T-helper 9 cell (primary cell): ENCODE results near the gene GEMIN4.

Experiments used
- DNase-seq: peaks from one replicate; pipeline ENCODE4 v3.0.0-alpha.2; 2020

The GEMIN4 gene

GRCh38 chr17:740240-741017 lies 11.6 kb downstream of the GEMIN4 start:
- no peak for DNase-seq

DNA sequence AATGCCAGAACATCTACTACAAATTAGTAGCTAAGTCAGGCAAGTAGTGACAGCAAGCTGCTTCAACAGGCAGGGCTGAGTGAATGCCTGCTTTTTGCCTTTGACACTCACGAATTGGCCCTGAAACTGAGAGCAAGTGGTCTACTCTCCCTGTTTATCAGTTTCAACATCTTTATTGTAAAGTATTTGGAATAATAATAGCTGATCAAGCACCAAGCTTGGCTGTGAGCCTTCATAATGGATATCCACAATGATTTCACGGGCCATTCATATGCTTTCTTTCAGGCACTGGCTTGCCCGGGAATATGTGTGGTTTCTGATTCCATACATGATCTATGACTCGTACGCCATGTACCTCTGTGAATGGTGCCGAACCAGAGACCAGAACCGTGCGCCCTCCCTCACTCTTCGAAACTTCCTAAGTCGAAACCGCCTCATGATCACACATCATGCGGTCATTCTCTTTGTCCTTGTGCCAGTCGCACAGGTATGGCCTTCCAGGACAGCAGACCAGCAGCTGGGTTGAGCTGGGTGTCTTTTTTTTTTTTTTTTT lies 14.4 kb downstream of the GEMIN4 start:
- no peak for DNase-seq

GRCh38 chr17:733743-734142 lies 18.3 kb downstream of the GEMIN4 start:
- DNase-seq, result no peak

DNA sequence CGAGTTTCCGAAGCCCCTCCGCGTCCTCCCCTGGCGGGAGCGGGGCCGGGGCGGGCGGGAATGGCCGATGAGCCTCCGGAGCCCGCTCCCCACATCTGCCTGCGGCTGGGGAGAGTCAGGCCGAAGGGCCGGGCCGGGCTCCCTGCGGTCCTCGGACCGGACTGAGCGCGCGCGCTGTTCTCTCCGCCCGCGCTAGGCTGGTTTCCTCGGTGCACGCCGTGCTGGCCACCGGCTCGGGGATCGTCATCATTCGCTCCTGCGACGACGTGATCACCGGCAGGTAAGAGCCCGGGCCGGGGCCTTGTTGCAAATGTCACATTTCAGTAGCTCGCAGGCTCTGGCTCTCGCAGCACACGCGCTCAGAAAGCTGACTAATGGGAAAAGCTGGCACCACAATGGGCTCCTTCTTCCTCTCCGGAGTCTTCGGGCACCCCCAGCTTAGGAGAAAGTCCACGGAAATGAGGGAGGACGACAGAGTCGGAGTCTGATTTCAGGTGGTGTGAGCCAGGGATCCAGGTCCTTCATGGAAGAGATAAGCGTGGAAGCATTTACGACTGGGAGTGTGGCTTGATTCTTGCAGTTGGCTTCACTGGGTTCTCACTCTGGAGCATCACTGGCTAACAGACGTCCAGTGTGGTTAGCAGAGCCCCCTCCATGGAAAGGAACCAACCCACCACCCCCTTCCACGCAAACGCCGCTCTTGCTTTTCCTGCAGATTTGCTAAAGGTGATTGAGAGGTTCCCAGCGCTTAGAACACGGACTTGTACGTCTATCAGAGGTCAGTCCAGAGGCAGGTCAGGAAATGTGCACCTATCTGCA lies 19.0 kb downstream of the GEMIN4 start:
- DNase-seq, result no peak

- DNase-seq, result peak; percentile 46
These were observed 19.8 kb downstream of the GEMIN4 start, which contains the start of gene TLCD3A for GRCh38 chr17:732067-732901. TSS of gene TLCD3A (plus strand) at chr17:732596. CDS start at chr17:732648, 52 bp downstream.

DNA sequence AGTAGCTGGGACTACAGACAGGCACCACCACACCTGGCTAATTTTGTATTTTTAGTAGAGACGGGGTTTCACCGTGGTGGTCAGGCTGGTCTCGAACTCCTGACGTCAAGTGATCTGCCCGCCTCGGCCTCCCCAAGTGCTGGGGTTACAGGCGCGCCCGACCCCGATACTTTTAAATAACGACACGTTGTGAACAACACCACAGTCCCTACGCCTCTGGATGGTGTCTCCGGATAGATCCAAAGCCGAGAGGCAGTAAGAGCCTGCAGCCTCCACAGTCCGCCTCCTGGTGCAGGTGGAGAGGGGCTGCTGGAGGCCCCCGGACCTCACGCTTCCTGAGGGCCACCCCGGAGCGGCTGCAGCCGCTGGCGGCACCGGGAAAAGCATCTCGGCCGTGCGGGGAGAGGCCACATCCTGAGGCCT lies 20.4 kb downstream of the GEMIN4 start:
- DNase-seq, result no peak

DNA sequence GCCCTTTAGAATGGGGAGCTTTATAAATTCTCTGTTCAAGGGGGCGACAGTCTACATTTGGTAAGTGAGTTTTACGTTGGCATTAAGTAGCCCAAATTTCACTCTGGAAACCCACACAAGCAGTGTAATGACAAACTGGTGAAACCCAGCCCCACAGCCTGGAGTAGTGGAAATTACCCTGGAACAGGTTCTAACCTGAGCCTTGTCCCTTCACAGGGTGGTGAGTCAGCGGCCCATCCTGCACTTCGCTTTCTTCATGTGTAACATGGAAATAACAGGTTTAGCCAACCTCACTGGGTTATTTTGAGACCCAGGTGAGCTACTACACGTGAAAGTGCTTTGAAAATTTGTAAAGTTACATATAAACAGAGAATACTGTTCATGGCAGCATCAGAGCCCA lies 23.2 kb downstream of the GEMIN4 start:
- DNase-seq, result no peak

DNA sequence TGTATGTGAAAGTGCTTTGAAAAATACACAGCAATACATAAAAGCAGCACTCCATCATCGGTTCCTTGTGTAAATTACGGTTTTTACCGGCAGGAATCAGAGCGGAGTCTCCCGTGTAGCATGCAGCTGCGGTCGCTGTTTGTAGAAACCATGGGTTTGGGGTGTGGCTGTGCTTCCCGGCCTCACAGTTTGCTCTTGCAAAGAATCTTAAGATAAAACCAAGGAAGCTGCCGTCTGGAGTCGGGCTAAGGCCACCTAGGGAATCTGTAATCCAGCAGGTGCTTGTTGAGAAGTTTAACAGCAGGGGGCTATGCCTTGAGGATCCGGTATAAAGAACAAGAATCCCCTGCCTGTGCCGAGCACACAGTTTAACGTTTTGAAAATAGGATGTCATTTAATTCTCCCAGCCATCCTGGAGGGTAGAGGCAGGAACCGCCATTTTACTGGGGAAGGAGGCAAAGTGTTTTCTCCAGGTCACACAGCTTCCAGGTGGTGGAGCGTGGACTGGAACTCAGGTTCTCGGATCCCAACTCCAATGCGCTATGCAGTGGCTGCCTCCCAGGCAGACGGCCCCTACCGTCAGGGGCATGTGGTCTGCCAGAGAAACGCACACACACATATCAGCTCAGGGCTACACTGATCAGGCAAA lies 25.7 kb downstream of the GEMIN4 start:
- DNase-seq, result no peak

DNA sequence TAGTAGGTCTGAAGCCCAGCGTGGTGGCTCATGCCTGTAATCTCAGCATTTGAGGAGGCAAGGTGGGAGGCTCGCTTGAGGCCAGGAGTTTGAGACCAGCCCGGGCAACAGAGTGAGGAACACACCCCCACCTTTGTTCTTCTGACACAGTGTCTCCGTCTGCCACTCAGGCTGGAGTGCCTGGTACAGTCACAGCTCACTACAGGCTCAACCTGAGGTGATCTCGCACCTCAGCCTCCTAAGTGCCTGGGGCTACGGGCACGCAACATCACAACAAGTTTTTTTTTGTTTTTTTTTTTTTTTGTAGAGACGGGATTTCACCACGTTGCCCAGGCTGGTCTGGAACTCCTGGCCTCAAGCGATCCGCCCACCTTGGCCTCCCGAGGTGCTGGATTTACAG lies 26.3 kb downstream of the GEMIN4 start:
- DNase-seq, result no peak

GRCh38 chr17:725084-725483 lies 27.0 kb downstream of the GEMIN4 start:
- DNase-seq, result no peak

DNA sequence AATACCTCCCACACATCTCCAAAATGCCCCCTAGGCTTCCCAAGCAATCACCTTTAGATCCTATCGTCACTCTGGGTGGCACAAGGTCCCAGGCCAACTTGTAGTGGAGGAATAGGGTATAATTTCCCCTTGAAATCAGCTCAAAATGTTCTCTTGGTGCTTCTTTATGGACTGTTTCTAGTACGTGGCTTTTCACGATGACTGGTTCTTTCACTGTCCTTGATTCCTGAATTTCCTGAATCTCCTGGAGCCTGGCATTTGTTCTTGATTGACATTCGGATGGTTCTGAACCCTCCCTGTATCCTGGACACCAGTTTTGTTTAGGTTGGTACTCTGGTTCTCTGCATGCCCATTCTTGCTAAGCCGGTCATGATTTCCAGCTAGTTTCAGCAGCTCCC lies 30.5 kb downstream of the GEMIN4 start:
- DNase-seq, result no peak

DNA sequence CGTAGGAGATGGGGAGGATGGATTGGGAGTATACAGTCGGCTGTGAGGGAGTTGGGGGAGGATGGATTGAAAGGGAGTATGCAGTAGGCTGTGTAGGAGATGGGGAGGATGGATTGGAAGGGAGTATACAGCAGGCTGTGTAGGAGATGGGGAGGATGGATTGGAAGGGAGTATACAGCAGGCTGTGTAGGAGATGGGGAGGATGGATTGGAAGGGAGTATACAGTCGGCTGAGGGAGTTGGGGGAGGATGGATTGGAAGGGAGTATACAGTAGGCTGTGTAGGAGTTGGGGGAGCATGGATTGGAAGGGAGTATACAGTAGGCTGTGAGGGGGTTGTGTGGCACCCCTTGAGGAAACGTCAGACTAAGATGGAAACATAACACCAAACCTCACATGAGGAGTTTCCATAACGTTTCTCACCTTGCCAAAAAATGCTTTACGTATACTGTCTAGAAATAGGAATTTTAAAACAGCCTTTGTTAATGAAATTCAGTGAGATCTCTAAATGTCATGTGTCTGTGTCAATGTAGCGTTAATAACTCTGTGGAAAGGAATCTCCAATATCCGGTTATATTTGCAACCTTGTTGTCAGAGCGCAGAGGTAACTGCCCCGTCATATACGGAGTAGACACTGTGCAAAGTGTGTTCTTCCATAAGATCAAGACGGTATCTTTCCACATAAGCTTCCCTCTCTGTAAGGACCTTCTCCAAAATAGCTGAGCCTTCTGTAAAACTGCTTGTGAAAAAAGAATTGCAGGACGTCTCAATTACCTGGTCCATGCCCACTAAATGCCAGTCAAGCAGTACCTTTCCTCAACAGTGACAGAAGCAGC lies 31.1 kb downstream of the GEMIN4 start:
- no peak for DNase-seq

- DNase-seq, result no peak
These were observed 34.0 kb downstream of the GEMIN4 start for GRCh38 chr17:718075-718474.

GRCh38 chr17:708132-708531 lies 43.9 kb downstream of the GEMIN4 start:
- DNase-seq, result no peak

GRCh38 chr17:705863-706262 lies 46.2 kb downstream of the GEMIN4 start:
- DNase-seq, result no peak

GRCh38 chr17:705011-705410 lies 47.1 kb downstream of the GEMIN4 start:
- DNase-seq, result no peak

DNA sequence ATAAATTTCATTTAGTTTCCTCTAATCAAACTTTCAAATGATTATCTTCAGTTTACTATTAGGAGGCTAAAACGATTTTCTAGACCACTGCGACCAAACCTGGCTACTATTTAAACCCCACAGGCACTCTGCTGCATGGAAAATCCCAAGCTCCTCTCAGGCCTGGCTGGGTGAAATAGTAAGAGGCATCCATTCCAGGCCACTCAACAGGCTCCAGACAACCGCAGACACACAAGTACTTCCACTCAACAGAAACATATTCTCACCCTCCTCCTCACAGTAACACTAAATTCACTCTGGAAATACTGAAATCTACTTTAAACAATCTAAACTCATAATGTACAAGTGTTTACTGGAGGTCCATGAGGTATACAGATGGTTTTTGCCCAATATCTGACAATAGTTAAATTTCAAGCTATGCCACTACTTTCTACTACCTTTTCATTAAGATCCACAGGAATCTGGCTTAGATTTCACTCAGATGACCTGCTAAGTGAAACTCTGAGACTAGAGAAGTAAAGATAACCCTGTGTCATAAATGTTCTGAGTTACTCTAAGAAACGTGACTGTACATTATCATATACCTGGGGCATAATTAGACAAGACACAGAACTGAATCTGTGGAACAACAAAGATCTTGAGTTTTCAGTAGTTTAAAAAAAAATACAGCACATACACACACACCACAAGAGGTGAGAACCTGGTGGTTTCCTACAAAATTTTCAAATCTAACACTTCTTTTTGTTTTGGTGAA lies 47.8 kb downstream of the GEMIN4 start:
- no peak for DNase-seq

DNA sequence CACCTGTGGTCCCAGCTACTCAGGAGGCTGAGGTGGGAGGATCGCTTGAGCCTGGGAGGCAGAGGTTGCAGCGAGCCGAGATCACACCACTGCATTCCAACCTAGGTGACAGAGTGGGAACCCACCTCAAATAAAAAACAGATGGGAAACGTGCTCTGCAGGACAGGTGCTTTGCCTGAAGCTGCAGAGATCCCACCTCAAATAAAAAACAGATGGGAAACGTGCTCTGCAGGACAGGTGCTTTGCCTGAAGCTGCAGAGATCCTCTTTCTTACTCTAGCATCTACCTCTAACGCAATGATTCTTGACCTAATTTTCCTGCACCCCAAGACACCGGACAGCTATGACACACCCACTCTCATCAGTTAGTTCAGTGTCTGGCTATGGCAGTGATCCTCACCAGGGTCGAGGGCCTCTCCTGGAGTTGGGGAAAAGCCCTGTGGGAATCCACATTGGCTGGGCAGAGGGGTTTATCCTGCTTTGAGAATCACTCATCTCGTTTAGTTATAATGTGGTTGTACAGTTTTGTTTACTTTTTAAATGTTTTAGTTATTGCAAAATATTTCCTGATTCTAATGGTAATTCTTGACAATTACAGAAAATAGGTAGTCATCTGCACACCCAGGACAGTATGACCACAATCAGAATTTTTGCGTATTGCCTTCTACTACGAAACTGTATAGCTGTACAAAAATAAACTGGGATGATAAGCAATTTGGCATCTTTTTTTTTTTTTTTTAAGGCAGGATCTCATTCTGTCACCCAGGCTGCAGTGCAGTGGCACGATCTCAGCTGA lies 48.8 kb downstream of the GEMIN4 start:
- no peak for DNase-seq

DNA sequence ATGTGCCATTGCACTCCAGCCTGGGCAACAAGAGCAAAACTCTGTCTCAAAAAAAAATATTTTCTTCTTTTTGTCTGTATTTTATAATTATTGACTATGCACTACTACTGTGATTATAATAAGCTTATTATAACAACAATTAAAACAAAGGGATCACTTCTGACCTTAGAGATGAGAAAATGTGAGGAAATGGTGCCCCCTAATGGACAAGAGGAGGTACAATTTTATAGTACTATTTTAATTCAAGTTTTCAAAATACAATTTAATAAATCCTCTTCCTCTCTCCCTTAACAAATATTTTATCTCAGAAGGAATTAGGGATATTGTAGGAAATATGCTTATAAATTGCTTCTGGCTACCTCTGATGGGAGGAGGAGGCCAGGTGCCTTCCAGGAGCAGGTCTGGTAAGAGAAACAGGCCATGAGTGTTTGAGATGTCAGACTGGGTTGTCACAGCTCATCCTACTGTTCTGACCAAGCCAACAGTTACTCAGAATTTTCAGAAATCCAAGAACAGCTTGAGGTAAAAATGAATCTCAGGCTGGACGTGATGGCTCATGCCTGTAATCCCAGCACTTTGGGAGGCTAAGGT lies 51.5 kb downstream of the GEMIN4 start:
- DNase-seq, result no peak
